GM12878 (cell line): ENCODE results near the gene FGF1. TPM values are rescaled to one million over a fixed set of nuclear protein-coding genes. Genes with fewer than 3 reads are reported as not detected.

Experiments
- ATAC-seq: fragments of 200-7000 bp; cut with Tn5 transposase; 3 replicates; pipeline ENCODE4 v1.9.1; 2020; ENCODE audit warnings: mild to moderate bottlenecking, moderate library complexity
- BruUV-seq: library from RNA; stranded (reverse); fragments of 400-500 nt; replicated peaks from 2 replicates; lab custom pipeline; 2021; lab: Mats Ljungman, UMichigan
- CTCF ChIA-PET: fragments of 300-600 bp; sonication (Branson Sonifier 250); formaldehyde crosslinking; extraction: SDS; loops from one replicate; lab custom pipeline; 2021; ENCODE audit warnings: inconsistent platforms; lab: Yijun Ruan, JAX
- POLR2A ChIA-PET: fragments of 350-600 bp; formaldehyde crosslinking; extraction: SDS; loops from one replicate; lab custom pipeline; 2021; ENCODE audit warnings: inconsistent platforms; lab: Charles Lee
- RAD21 ChIA-PET: fragments of 300-600 bp; sonication (Branson Sonifier 250); formaldehyde crosslinking; loops from one replicate; lab custom pipeline; 2023; ENCODE audit warnings: antibody characterized with exemption; ENCODE audit not compliant: unreplicated experiment; lab: Charles Lee
- SMC1A ChIA-PET: fragments of 300-600 bp; sonication (Branson Sonifier 250); formaldehyde crosslinking; loops from one replicate; lab custom pipeline; 2023; ENCODE audit not compliant: unreplicated experiment, uncharacterized antibody; lab: Charles Lee
- DNase-seq: peaks from one replicate; pipeline ENCODE4 v3.0.0-alpha.2; 2011; ENCODE audit warnings: low read depth, low spot score
- FAIRE-seq: peaks from 3 replicates; lab custom pipeline; 2011; peaks lifted over from hg19 to GRCh38; lab: Jason Lieb, UNC
- H2AFZ ChIP-seq: 2 replicates; pipeline ENCODE4 v1.6.0; 2011; ENCODE audit warnings: low read depth, low read length, control low read depth; ENCODE audit not compliant: control insufficient read depth
- H3K27ac ChIP-seq: 2 replicates; pipeline ENCODE4 v1.5.1; 2011; ENCODE audit warnings: control low read depth; ENCODE audit not compliant: control insufficient read depth, insufficient read depth
- H3K27me3 ChIP-seq, 2 experiments: replicated peaks in 1 of 2; 2 replicates each; pipeline versions ENCODE4 v1.6.0 to v1.6.1; 2011; ENCODE audit warnings: low read length in 1 of 2; ENCODE audit not compliant: control insufficient read depth in 2 of 2, insufficient read depth in 2 of 2
- H3K36me3 ChIP-seq, 2 experiments: 2 replicates each; pipeline ENCODE4 v1.5.1; 2011; ENCODE audit warnings: low read length in 1 of 2; ENCODE audit not compliant: control insufficient read depth in 2 of 2, insufficient read depth in 2 of 2
- H3K4me1 ChIP-seq: 2 replicates; pipeline ENCODE4 v1.6.1; 2011; ENCODE audit warnings: mild to moderate bottlenecking, low read length, moderate library complexity, mixed read lengths; ENCODE audit not compliant: control insufficient read depth, insufficient read depth
- H3K4me2 ChIP-seq: 2 replicates; pipeline ENCODE4 v1.6.0; 2011; ENCODE audit warnings: control low read depth; ENCODE audit not compliant: control insufficient read depth, insufficient read depth
- H3K4me3 ChIP-seq: fragments of 200-600 bp; sonication (generic); 2 replicates; pipeline ENCODE4 v1.5.1; 2016
- H3K79me2 ChIP-seq: 2 replicates; pipeline ENCODE4 v1.6.0; 2011; ENCODE audit warnings: low read length; ENCODE audit not compliant: control insufficient read depth, insufficient read depth
- H3K9ac ChIP-seq: 2 replicates; pipeline ENCODE4 v1.8.0; 2011; ENCODE audit warnings: low read length, control low read depth, mixed read lengths; ENCODE audit not compliant: control insufficient read depth, insufficient read depth
- H3K9me3 ChIP-seq: replicated peaks from 3 replicates; pipeline ENCODE4 v1.5.1; 2011; ENCODE audit warnings: mild to moderate bottlenecking, low read length; ENCODE audit not compliant: control insufficient read depth, insufficient read depth
- H4K20me1 ChIP-seq: 2 replicates; pipeline ENCODE4 v1.6.0; 2011; ENCODE audit not compliant: control insufficient read depth, insufficient read depth
- EZH2 ChIP-seq: IDR thresholded peaks from 2 replicates; pipeline ENCODE4 v1.6.1; 2012; ENCODE audit warnings: low read depth, mild to moderate bottlenecking, control low read depth, inconsistent platforms, low read length, borderline replicate concordance; ENCODE audit not compliant: control insufficient read depth
- FOXK2 ChIP-seq: fragments of 450-650 bp; IDR thresholded peaks from 2 replicates; pipeline ENCODE4 v1.6.1; 2017; ENCODE audit warnings: mild to moderate bottlenecking, moderate library complexity
- RUNX3 ChIP-seq: IDR thresholded peaks from 2 replicates; pipeline ENCODE4 v1.6.1; 2012; ENCODE audit warnings: low read length, inconsistent platforms
- TCF3 ChIP-seq: IDR thresholded peaks from 2 replicates; pipeline ENCODE4 v1.6.1; 2012; ENCODE audit warnings: low read depth, mild to moderate bottlenecking, low read length, borderline replicate concordance; ENCODE audit not compliant: insufficient read depth
- WGBS: methylation state at CpG from one replicate; pipeline ENCODE4 v1.1.6; 2016; ENCODE audit warnings: low lambda C conversion rate; ENCODE audit not compliant: insufficient replicate concordance, insufficient coverage; ENCODE audit errors: missing lambda C conversion rate; 5-methylcytosine and 5-hydroxymethylcytosine counted together
- in situ Hi-C: fragments of 300-500 bp; cut with MboI; formaldehyde crosslinking; loops from 9 replicates; pipeline ENCODE4 v1.14.3; 2018; ENCODE audit warnings: mixed read lengths
- intact Hi-C: fragments of 100-400 bp; cut with micrococcal nuclease; formaldehyde crosslinking; loops from one replicate; pipeline ENCODE4 v1.14.2; 2022; ENCODE audit not compliant: unreplicated experiment
- polyA plus RNA-seq, 11 experiments: library from polyadenylated mRNA; depleted of rRNA in 4 of 11; unstranded in 6 of 11; stranded (reverse) in 5 of 11; fragments of >200 nt; fragmentation: Nextera tagmentation in 4 of 11; fragmentation: Illumina TruSeq in 1 of 11; extraction: Ambion mirVana in 4 of 11; extraction: Trizol in 1 of 11; gene quantifications; 1 replicate in 1 of 11; 2 replicates in 10 of 11; pipeline versions ENCODE4 v1.2.1 to v1.2.3, GENCODE V29; 2011 to 2016; ENCODE audit warnings: inconsistent platforms in 2 of 11, missing spikeins in 2 of 11, low read depth in 1 of 11
- total RNA-seq, 4 experiments: library from RNA; depleted of rRNA in 3 of 4; stranded (reverse); fragments of >200 nt in 3 of 4; fragmentation: Illumina TruSeq in 1 of 4; extraction: Trizol in 1 of 4; gene quantifications; 2 replicates each; pipeline versions ENCODE4 v1.2.1 to v1.2.3, GENCODE V29; 2013 to 2021
- TF ChIP-seq, protein P1 (sequence below), 3 experiments: IDR thresholded peaks in 2 of 3; conservative IDR thresholded peaks in 1 of 3; 2 replicates each; pipeline ENCODE4 v1.5.1; 2011; ENCODE audit warnings: low read depth in 3 of 3, low read length in 3 of 3, mild to moderate bottlenecking in 3 of 3, control low read depth in 2 of 3, moderate library complexity in 2 of 3, inconsistent platforms in 1 of 3, mixed read lengths in 1 of 3; ENCODE audit not compliant: control insufficient read depth in 2 of 3, insufficient read depth in 1 of 3; ENCODE audit errors: extremely low read depth in 1 of 3

Gene FGF1
- total and polyA plus RNA-seq, 10 of the 15 experiments (the other 5 are each of a cell fraction or from before 2014, with no cell fraction given): not detected

- DNase-seq (no peak), ATAC-seq (no peak), FAIRE-seq (no peak)
- ChIA-PET SMC1A (interaction anchor here (0.7 to 1.1 kb wide), 2 partner anchors 11 to 160 kb away, joined by 3 to 4 read pairs; no protein-coding TSS in a partner anchor), RAD21 (no interaction called here), POLR2A (no interaction called here), CTCF (interaction anchor here (1.0 to 1.1 kb wide), 2 partner anchors 14 to 161 kb away, joined by 3 read pairs; no protein-coding TSS in a partner anchor)
- intact Hi-C loops: no loop called here
- no peak overlapping the region for H2AFZ ChIP-seq
- no peaks in the 10 kb centered on the region; the same call in 1 of the 2 replicates for H3K4me1 ChIP-seq
- no peaks in the 10 kb centered on the region for H3K79me2 ChIP-seq
- TF ChIP-seq, protein P1, sequence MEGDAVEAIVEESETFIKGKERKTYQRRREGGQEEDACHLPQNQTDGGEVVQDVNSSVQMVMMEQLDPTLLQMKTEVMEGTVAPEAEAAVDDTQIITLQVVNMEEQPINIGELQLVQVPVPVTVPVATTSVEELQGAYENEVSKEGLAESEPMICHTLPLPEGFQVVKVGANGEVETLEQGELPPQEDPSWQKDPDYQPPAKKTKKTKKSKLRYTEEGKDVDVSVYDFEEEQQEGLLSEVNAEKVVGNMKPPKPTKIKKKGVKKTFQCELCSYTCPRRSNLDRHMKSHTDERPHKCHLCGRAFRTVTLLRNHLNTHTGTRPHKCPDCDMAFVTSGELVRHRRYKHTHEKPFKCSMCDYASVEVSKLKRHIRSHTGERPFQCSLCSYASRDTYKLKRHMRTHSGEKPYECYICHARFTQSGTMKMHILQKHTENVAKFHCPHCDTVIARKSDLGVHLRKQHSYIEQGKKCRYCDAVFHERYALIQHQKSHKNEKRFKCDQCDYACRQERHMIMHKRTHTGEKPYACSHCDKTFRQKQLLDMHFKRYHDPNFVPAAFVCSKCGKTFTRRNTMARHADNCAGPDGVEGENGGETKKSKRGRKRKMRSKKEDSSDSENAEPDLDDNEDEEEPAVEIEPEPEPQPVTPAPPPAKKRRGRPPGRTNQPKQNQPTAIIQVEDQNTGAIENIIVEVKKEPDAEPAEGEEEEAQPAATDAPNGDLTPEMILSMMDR (IDR thresholded peaks at IDR 0.05 in 2 of 3, conservative IDR thresholded peaks at IDR 0.05 in 1 of 3; ENCODE audit: control insufficient read depth in 2 of 3, extremely low read depth in 1 of 3, insufficient read depth in 1 of 3, low read depth in 3 of 3, low read length in 3 of 3): no peak
- no peak for TF ChIP-seq FOXK2
- TF ChIP-seq EZH2: no peak
- no peak for TF ChIP-seq RUNX3
- TF ChIP-seq TCF3: no peak
- H3K27me3 ChIP-seq: no peaks in the 10 kb centered on the region
- 54% methylated on average over 2 of the region's 2 CpGs for WGBS
- no peak overlapping the region for H3K9ac ChIP-seq
- BruUV-seq: no TSS peak
- in situ Hi-C loops: no loop called here
- H3K27ac ChIP-seq: no peak overlapping the region
- no peak overlapping the region for H3K4me3 ChIP-seq
- no peak overlapping the region for H3K4me2 ChIP-seq
- H3K9me3 ChIP-seq: no peaks in the 10 kb centered on the region; the same call in 2 of the 3 replicates
- no peaks in the 10 kb centered on the region for H3K36me3 ChIP-seq
- H4K20me1 ChIP-seq: no peaks in the 10 kb centered on the region
Observed at GRCh38 chr5:142727735-142728047, 41.8 kb upstream of the FGF1 start.
